NCI-H345 (cell line): ENCODE measurements around the gene GCC1.

ENCODE experiments used
- DNase-seq: peaks from one replicate; lab custom pipeline; 2025; lab: John Stamatoyannopoulos, UW

The GCC1 gene, protein sequence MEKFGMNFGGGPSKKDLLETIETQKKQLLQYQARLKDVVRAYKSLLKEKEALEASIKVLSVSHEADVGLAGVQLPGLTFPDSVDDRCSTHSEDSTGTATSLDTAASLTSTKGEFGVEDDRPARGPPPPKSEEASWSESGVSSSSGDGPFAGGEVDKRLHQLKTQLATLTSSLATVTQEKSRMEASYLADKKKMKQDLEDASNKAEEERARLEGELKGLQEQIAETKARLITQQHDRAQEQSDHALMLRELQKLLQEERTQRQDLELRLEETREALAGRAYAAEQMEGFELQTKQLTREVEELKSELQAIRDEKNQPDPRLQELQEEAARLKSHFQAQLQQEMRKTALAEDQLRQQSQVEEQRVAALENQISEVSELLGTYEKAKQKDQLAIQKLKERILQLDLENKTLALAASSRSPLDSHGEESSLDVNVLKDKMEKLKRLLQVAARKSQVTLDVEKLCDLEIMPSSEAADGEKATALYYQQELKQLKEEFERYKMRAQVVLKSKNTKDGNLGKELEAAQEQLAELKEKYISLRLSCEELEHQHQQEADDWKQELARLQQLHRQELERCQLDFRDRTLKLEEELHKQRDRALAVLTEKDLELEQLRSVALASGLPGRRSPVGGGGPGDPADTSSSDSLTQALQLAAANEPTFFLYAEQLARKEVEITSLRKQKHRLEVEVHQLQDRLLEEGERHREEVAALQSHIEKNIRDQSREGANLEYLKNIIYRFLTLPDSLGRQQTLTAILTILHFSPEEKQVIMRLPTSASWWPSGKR

DNA sequence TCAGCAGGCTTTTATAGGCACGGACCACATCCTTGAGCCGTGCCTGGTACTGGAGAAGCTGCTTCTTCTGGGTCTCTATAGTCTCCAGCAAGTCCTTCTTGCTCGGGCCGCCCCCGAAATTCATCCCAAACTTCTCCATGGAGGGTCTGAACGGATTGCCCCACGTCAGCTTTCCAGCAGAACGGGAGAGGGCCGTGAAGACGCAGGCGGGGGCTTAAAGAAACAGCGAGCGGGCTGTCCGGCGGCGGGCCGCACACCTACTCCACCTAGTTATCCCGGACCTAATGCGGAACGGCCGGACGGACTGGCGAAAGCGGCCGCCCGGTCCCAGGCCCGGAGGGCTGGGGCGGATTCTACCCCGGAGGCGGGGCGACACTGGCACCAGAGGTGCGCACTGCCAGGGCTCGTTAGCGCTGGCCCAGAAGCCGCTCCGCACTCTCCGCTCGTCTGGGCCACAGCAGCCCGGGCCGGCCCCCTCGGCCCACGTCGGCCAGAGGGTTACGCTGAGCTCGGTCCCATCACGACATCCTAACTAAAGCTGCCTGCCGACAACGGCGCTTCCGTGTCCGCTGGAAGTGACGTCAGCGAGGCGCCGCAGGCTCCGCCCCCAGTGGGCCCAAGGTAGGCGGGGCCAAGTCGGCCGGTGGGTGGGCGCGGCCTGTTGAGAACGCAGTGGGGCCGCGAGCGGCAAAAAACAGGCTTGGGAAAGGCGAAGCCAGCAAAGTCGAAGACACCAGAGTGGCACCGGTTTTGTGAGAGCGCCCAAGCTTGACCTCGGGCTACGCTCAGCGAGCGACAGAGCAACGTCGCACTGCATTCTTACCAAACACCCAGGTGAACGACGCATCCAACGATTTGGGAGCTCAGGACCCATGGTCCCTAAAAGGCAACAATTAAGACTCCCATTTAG, at the start of gene GCC1:
Gene GCC1, minus strand, starts transcription at position 553 of the 910 bp plus-strand sequence. Its CDS starts 414 bp downstream, at position 139.
- DNase-seq, result peak; percentile 92

DNA sequence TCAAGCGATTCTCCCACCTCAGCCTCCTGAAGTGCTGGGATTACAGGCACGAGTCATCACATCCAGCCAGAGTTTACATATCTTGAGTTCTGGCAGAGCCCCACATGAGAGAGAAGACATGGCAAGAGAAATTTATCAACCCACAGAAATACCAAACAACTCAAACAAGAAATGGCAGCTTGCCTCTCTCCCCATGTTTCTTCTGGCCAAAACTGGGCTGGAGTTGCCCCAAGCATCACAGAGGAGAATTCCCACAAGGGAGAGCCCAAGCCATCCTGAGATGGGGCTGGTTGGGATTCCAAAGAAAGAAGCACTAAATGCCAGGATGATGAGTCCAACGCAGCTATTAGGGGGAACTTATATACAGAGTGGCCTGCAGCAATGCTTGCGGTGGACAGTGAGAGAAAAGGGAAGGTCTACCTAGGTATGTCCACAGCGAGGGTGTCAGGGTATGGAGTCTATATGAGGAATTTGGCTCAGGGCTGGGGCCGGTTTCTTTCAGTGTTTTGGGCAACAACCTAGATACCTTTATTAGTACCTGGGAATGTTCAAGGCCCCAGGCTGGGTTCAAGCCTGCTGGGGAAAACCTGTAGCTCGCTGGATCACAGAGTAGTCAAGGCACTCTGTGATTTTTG, 47.0 kb upstream of the GCC1 start:
- DNase-seq, result no peak

- DNase-seq, result peak; percentile 16
Observed at GRCh38 chr7:127629268-127629854, 44.0 kb upstream of the GCC1 start.

DNA sequence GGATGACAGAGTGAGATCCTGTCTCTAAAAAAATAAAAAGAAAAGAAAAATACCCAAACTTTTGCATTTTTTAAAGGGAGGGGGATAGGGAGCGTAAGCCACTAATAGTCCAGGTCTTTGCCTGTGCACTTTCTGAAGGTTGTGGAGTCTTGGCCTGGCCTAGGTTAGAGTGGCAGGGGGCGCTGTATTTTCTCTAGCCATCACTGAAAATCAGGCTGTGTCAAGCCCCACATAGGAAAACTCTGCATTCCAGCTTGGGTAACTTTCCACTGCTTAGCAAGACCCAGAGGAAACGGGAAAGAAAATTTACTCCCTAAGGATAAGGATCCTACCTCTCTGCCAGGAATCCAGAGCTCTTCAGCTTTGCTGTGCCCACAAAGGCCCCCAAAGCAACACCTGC, 43.0 kb upstream of the GCC1 start:
- DNase-seq, result no peak

GRCh38 chr7:127625331-127625730, 39.9 kb upstream of the GCC1 start:
- DNase-seq, result no peak

DNA sequence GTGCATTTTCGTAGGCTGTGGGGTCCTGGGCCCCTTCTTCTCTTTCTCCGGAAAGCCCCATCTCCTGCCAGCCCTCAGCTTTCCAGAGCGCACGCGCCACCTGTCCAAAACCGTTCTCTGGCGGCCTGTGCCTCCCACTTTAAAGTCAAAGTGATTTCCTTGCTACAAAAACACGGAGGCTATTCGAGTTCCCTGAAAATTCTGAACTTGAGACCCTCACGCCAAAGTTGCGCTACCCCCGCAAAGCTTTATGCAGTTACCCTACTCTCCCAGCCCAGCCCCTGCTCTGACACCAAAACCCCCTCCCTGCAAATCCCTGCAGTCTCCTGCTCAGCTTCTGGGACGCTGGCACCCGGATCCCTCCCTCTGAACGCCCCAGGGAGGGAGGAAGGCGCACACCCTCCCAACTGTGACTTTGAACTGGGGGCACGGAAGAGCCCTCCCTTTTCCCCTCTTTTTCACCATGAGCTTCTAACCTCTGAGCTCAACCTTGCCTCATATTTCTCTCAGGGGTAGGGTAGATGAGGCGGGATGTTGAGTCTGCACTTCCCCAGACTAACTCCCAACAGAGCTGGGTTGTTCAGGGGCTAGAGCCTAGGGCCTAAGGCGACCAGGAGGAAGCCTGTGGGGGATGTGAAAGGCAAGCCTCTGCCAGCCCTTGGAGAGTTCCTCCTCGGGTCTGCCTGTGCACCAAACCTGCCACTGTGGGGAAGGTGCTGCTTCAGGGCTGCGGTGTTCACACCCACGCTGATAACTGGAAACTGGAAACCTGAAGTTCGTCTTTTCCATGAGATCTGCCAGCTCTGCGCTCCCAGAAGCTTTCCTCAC, 35.2 kb upstream of the GCC1 start:
- DNase-seq, result no peak

GRCh38 chr7:127619681-127620405, 34.4 kb upstream of the GCC1 start:
- no peak for DNase-seq

DNA sequence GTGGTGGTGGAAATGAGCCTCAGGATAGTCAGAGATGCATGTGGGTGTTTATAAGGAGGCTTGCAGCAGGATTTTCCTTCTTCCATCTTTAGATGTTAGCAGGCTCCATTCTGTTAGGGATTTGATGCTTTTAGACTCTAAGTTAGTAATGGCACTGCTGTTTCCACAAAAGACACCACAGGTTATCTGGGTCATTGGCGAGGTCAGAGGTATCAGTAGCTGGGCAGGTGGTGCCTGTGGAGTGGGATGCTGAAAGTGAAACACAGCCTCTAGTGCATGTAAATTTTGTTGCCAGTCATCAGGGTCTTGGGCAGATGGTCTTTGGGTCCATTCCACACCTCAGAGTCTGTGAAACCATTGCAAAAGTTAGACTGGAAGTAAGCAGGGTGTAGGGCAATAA, 33.4 kb upstream of the GCC1 start:
- no peak for DNase-seq

- DNase-seq, result no peak
Observed at GRCh38 chr7:127618042-127618441, 32.6 kb upstream of the GCC1 start, which contains the start of gene PAX4. TSS of gene PAX4 (minus strand) at chr7:127618142. CDS start at chr7:127615928, 2,214 bp downstream.

DNA sequence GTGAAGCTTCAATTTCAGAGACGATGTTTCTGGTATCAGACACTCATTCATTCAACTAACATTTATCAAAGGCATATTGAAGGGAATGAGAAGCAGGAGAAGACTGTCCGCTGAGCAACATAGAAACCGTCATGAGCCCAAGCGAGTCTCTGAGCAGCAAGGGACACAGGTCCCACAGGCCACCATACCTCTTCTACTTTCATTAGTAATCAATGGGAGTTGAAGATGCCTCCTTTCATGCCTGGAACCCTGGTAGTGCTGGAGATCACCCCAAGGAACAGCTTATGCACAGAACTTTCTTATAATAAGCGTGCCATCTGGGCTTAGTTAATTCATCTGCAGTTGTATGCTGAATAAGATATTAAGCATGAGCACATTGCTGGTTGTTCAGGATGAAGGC, 31.3 kb upstream of the GCC1 start:
- DNase-seq, result no peak

DNA sequence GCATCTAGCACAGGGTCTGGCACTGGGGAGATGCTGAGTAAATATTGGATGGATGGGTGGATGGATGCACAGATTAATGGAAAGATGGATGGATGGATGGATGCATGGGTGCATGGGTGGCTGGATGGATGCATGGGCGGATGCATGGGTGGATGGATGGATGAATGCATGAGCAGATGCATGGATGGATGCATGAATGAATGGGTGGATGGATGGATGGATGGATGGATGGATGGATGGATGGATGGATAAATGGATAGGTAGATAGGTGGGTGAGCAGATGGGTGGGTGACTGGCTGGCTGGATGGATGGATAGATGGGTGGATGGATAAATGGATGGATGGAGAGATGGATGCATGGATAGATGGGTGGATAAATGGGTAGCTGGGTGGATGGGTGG, 26.9 kb upstream of the GCC1 start:
- no peak for DNase-seq

DNA sequence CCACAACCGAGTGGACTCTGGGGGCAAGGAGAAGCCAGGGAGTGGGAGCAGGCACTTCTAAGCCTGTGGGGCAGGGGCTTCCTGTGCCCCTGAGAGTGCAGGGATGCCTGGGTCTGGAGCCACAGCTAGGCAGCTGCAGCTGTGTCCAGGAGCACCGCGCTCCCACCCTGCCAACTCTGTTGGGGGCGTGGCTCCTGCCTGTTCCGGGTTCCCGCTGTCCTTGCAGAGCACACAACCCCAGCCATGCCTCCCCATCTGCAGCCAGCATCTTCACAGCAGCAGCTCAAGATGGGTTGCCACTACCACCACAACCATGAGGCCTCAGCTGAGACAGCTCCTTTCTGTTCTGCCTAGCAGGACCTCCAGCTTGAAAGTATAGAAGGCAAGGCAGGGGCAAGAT, 23.9 kb upstream of the GCC1 start:
- DNase-seq, result no peak

DNA sequence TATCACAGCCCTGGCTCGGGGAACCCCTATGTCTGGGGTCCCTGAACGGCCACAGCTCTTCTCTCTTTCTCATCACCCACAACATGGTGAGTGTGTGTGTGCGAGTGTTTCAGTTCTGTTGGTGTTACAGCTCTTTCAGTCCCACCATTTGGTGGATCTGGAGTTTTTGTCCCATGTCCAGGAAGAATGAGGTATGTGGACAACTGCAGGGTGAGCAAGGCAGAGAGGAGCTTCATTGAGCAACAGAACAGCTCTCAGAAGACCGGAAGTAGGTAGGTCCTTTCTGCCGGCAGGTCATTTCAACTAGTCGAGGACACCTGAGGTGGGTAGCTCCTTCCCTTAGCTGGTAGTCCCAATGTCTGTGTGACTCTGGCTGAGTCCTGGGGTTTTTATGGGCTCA, 23.1 kb upstream of the GCC1 start:
- DNase-seq, result no peak

DNA sequence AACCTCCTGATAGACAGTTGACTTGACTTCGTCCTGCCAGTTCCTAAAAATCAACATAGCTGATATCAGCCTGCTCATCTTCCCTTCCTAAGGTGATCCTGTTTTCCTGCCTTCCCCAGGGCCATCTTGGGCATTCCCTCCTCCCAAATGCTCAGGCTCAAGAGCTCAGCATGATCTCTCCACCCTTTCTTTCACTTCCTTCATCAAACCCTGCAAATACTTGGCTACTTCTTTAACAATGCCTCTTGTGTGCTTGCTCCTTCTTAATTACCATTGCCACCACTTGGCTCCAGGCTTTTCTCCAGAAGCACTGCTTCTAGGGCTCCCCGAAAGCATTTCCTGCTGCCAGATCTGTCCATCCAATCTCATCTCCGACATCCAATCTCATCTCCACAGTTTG, 15.5 kb upstream of the GCC1 start:
- DNase-seq, result no peak

- DNase-seq, result no peak
Observed at GRCh38 chr7:127598318-127598717, 12.9 kb upstream of the GCC1 start.

- no peak for DNase-seq
Observed at GRCh38 chr7:127595737-127596136, 10.3 kb upstream of the GCC1 start.

GRCh38 chr7:127594490-127594889, 9.1 kb upstream of the GCC1 start:
- no peak for DNase-seq

DNA sequence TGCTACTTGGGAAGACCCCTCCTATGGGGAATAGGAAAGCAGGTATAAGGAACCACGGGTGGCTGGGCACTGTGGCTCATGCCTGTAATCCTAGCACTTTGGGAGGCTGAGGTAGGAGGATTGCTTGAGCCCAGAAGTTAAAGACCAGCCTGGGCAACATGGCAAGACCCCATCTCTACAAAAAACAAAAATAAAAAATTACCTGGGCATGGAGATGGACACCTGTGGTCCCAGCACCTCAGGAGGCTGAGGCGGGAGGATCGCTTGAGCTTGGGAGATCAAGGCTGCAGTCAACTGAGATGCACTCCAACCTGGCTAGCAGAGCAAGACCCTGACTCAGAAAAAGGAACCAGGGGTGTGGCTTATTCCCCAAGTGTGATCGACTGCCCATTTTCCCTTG, 7.2 kb upstream of the GCC1 start:
- DNase-seq, result no peak

DNA sequence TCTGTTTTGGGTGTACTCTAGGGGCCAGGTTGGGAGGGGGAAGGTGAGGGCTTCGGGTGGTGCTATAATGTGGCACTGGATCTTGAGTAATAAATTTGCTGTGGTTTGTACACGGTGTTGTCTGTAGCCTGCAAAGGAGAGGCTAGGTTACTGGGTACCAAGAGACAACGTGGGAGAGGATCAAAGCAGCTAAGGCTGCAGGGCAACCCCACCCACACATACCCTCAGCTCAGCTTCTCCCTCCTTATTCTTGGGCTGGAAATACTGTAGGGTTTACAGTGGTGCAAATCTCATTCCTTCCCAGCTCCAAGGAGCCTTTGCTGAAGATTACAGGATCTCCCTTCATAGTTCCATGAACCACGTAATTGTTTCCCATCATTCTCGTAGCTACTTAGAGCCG, 6.2 kb upstream of the GCC1 start:
- no peak for DNase-seq

DNA sequence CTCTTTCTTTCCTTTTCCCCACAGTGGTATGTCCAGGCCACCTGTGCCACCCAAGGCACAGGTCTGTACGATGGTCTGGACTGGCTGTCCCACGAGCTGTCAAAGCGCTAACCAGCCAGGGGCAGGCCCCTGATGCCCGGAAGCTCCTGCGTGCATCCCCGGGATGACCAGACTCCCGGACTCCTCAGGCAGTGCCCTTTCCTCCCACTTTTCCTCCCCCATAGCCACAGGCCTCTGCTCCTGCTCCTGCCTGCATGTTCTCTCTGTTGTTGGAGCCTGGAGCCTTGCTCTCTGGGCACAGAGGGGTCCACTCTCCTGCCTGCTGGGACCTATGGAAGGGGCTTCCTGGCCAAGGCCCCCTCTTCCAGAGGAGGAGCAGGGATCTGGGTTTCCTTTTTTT, 5.8 kb upstream of the GCC1 start:
- no peak for DNase-seq
